Hepatocyte (in vitro differentiated cells): ENCODE data around the gene PDCD6IP.

ENCODE experiments used
- CTCF ChIP-seq: fragments of 200-600 bp; sonication (generic); IDR thresholded peaks from 2 replicates; pipeline ENCODE4 v1.5.1; 2016; ENCODE audit warnings: antibody characterized with exemption, mild to moderate bottlenecking; ENCODE audit not compliant: poor library complexity
- EZH2 ChIP-seq: fragments of 200-600 bp; sonication (generic); IDR thresholded peaks from 2 replicates; pipeline ENCODE4 v1.6.1; 2016; ENCODE audit warnings: antibody characterized with exemption, mild to moderate bottlenecking, borderline replicate concordance

DNA sequence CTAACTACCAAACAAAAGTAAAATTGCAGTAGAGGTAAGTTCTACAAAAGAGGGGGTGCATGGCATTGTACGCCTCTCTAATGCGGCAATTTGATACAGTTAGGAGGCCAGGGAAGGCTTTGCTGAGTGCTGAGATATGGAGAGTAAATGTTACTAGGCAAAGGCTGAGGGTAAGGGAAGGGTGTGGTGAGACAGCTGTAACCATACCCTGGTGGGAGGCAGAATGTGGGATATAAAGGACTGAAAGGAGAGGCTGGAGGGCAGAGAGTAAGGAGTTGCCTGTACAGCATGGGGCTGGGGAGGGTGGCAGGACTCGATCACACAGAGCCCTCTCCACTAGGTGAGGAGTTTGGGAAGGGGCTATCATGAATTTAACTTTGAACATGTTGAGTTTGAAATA, 106.3 kb downstream of the PDCD6IP start:
- TF ChIP-seq CTCF = no peak
- no peak for TF ChIP-seq EZH2
